Hippocampal formation (tissue), 2 donors: ENCODE measurements around the gene USP35.
"Not testable (repeated sequence)": the region's sequence is repeated elsewhere in the genome, so short reads cannot be mapped to it uniquely, and the experiment has no call there.

Experiments
- DNase-seq, 2 donors: peaks; one replicate each; lab custom pipeline; 2025; lab: John Stamatoyannopoulos, UW

Gene USP35

DNA sequence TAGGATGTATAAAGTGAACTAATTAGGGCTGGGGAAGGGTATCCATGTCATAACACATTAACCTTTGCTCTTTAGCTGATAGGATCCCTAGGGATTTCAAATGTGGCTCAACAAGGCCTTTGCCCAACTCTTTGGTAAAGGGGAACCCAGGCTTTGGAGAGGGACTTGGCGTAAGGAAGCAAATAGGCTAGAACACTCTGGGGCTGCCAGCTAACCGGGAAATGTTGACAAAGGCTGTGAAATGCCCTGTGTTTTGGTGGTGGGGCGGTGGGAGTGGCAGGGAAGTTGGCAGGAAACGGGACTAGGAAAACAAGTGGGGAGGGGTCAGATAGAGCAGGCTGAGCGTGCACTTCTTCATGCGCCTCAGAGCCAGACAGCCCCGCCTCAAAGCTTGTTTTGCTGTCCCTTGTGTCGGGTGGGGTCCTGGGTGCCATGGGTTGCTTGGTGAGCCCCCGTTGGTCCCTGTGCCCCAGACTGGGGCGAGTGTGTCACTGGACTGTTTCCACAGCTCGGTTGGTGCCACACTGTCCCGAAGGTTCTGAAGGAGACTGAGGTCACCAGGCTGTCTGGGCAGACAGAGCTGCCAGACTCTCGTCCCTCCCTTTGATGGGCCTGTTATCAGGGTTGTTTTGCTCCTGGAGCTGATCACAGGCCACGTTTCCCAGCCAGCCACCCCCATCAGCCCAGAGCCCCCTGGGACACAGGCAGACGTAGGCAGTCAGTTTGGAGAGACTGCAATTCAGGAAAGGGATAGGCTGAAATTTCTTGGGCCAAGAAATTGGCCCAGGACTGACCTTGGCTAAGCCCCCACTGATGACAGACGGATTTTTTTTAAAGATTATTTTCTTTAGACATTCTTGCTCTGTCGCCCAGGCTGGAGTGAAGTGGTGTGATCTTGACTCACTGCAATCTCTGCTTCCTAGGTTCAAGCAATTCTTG lies 19.9 kb upstream of the USP35 start:
- no peak for DNase-seq

DNA sequence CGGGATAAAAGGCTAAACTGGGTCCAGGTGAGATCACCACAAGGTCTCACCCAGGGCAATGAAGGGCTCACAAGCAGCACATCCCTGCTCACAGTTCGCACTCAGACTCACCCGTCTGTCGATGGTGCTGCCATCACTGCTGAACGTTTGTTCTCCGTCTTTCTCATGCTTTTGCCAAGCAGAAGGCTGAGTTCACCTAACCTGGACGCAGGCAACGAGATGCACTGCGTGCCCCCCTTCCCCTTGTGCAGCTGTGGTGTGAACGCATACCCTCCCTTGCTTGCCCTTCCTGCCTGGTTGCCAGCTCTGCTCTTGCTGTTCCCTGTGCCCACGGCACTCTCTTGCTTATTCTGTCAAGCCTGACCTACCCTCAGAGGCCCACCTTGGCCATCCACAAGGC lies 18.3 kb upstream of the USP35 start:
- DNase-seq: no peak

GRCh38 chr11:78170874-78171549 lies 17.7 kb upstream of the USP35 start:
- DNase-seq: no peak

- DNase-seq: no peak
These were observed 16.8 kb upstream of the USP35 start for GRCh38 chr11:78171951-78172350.

DNA sequence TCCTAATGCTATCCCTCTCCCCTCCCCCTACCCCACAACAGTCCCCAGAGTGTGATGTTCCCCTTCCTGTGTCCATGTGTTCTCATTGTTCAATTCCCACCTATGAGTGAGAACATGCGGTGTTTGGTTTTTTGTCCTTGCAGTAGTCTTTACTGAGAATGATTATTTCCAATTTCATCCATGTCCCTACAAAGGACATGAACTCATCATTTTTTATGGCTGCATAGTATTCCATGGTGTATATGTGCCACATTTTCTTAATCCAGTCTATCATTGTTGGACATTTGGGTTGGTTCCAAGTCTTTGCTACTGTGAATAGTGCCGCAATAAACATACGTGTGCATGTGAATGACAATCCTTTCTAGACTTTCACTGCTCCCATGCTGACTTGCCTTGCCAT lies 12.9 kb upstream of the USP35 start:
- not testable (repeated sequence) for DNase-seq

- no peak for DNase-seq
These were observed 12.0 kb upstream of the USP35 start for GRCh38 chr11:78176605-78177141.

DNA sequence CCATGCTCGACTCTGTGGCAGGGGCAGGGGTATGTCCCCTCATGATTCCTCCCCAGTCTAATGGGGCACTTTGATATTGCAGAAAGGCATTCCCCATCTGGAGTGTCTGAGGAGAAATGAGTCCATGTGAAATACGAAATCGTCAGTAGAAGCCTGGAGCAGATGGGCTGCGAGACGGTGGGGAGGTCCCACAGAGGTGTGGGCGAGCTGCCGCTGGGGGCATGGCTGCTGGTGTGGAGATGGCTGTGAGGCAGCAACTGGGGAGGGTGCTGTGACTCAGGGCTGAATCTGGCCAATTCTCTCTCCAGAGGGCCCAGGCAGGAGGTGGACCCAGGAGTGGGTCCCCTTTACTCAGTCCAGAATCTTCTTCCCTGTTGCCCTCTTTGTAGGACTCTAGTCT lies 11.5 kb upstream of the USP35 start:
- DNase-seq: no peak

DNA sequence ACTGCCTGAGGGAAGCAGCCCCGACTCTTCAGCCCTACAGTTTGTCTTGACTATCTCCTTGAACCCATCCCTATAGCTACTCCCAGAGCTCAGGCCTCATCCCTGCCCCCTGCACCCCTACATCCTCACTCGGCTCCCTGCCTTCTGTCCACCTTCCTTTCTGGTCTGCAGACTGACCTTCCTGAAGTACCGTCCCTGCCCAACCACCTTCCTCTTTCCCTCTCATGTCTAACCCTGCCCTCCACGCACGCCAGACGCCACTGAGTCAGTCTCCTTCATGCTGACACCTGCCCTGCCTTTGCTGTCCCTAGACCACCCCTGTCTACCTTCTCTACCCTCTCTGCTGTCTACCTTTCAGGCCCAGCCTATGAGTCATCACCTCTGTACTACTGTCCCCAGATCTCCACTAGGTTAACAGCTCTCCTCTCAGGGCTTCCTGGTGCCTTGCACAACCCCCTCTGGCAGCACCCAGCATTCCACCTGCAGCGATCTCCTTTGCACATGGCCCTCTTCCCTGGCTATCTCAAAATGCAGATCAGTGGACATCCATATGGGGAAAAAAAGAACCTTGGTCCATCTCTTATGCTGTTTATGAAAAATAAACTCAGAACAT lies 9.2 kb upstream of the USP35 start:
- no peak for DNase-seq

- DNase-seq: no peak
These were observed 8.0 kb upstream of the USP35 start for GRCh38 chr11:78180751-78181150.

DNA sequence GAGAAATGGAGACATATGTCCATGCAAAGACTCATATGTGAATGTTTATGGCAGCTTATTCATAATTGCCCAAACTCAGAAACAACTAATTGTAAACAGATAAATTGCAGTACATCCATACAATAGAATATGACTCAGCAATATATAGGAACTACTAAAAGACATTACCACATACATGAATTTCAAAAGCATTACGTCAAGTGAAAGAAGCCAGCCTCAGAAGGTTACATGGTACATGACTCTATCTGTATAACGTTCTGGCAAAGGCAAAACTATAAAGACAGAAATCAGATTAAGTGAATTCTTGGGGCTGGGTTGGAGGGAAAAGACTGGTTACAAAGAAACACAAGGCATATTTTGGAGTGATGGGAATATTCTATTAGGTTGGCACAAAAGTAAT lies 7.5 kb upstream of the USP35 start:
- no peak for DNase-seq

DNA sequence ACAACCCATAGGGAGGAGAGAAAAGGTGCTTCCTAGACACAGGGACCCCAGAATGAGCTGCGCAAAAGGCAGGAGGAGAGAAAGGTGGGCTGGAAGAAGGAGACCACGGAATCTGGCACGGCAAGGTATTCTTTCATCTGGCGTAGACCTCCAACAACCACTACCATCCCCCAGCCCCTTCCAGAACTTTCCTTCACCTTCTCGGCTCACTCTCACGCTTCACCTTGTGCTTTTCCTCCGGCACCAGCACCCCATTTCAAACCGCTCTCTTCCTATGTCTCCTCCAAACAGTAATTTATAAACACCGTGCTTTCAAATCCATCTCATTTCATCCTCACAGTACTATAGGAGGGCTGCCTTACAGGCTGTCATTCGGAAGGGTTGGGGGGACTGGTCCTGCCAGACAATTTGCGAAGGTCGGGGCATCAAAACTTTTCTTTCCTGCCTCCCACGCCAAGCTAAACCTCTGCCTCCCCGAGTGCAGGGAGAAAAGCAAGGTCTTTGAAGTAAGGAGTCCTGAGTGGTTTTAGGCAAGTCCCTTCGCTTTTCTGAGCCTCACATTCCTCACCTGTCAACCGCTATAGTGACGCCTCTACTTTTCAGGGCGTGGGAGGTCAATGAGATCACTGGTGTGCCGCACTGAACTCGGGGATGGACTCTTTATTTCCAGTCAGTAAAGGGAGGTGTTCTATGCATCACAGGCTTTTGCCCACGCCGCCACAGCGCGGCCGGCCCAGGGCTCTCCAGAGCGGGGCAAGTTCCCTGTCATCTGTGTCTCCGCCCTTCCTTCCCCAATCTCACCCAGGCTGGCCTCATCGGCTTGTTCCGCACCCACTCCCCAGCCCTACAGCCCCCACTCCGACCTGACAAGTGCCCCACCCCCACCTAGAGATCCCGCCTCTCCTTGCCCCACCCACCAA lies 1.1 kb upstream of the USP35 start:
- DNase-seq: no peak

GRCh38 chr11:78189174-78189724 lies 530 bp downstream of the USP35 start:
- no peak for DNase-seq

DNA sequence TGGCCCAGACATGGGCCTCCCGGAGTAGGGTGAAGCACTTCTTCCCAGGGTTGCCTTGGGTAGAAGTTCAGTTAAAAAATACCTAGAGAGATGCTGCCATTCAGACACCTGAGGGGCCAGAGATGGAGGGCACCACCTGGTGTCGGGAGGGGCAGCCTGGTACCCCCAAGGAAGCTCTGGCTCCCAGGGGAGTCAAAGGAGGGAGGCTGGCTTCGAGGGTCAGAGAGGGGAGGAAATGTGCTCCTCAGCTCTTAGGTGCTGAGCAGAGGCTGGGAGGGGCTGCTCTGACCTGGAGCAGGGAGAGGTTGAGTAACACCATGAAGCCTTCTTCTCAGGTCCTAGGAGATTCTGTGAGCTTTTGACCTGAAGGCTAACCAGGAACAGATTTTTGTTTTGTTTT lies 1.1 kb downstream of the USP35 start:
- DNase-seq: no peak

- no peak for DNase-seq
These were observed 1.7 kb downstream of the USP35 start for GRCh38 chr11:78190374-78190773.

- no peak for DNase-seq
These were observed 2.3 kb downstream of the USP35 start for GRCh38 chr11:78190871-78191538.

- DNase-seq: no peak
These were observed 3.6 kb downstream of the USP35 start for GRCh38 chr11:78192223-78192719.

- no peak for DNase-seq
These were observed 4.2 kb downstream of the USP35 start for GRCh38 chr11:78192911-78193351.

GRCh38 chr11:78193806-78194205 lies 5.1 kb downstream of the USP35 start:
- no peak for DNase-seq

GRCh38 chr11:78194490-78194889 lies 5.8 kb downstream of the USP35 start:
- DNase-seq: no peak

GRCh38 chr11:78195917-78196560 lies 7.3 kb downstream of the USP35 start:
- DNase-seq: no peak
